Peyer's patch (tissue), 4 donors: Measurements from ENCODE around the gene FA2H.

Experiments
- POLR2A ChIP-seq, 2 donors: fragments of 450-650 bp; IDR thresholded peaks; one replicate each; pipeline ENCODE4 v1.5.1; 2017; ENCODE audit warnings: antibody characterized with exemption in 2 of 2, mild to moderate bottlenecking in 2 of 2, moderate library complexity in 2 of 2
- TF ChIP-seq, protein P1 (sequence below), 6 experiments: fragments of 450-650 bp in 4 of 6; fragments of 200-600 bp in 2 of 6; sonication (generic) in 1 of 6; IDR thresholded peaks; one replicate each; pipeline ENCODE4 v1.5.1; 2017 to 2019; ENCODE audit warnings: antibody characterized with exemption in 6 of 6, mild to moderate bottlenecking in 3 of 6, moderate library complexity in 1 of 6

GRCh38 chr16:74807052-74807646 is 32.5 kb upstream of the FA2H start:
- TF ChIP-seq, protein P1, sequence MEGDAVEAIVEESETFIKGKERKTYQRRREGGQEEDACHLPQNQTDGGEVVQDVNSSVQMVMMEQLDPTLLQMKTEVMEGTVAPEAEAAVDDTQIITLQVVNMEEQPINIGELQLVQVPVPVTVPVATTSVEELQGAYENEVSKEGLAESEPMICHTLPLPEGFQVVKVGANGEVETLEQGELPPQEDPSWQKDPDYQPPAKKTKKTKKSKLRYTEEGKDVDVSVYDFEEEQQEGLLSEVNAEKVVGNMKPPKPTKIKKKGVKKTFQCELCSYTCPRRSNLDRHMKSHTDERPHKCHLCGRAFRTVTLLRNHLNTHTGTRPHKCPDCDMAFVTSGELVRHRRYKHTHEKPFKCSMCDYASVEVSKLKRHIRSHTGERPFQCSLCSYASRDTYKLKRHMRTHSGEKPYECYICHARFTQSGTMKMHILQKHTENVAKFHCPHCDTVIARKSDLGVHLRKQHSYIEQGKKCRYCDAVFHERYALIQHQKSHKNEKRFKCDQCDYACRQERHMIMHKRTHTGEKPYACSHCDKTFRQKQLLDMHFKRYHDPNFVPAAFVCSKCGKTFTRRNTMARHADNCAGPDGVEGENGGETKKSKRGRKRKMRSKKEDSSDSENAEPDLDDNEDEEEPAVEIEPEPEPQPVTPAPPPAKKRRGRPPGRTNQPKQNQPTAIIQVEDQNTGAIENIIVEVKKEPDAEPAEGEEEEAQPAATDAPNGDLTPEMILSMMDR (IDR thresholded peaks at IDR 0.05) = no peak
- TF ChIP-seq POLR2A (IDR thresholded peaks at IDR 0.05) = no peak
